Measurements from ENCODE around the gene IVNS1ABP. TPM values are rescaled to one million over a fixed set of nuclear protein-coding genes. Genes with fewer than 3 reads are reported as not detected.

Gene IVNS1ABP
- total RNA-seq, 1 experiment from 2014 or later = 72.4 TPM

- no TSS peak for BruUV-seq (replicated peaks)
- Mint-ChIP-seq H3K4me1 (ENCODE audit: low read depth, unreplicated experiment) (peaks cover 17% of the 10 kb centered on the region), H3K27ac (ENCODE audit: unreplicated experiment) (no peak overlapping the region), H3K27me3 (ENCODE audit: insufficient read depth, unreplicated experiment) (no peaks in the 10 kb centered on the region), H3K4me3 (ENCODE audit: unreplicated experiment) (no peak overlapping the region), H3K9me3 (ENCODE audit: unreplicated experiment) (no peaks in the 10 kb centered on the region), H3K36me3 (ENCODE audit: insufficient read depth, unreplicated experiment) (peaks cover 47% of the 10 kb centered on the region)
- Histone ChIP-seq H3K4me3 (ENCODE audit: low read depth, low read length) (no peak overlapping the region), H3K9me3 (no peaks in the 10 kb centered on the region), H3K36me3 (ENCODE audit: control insufficient read depth, insufficient read depth, low read length) (peaks cover 1% of the 10 kb centered on the region; the same call in 1 of the 2 replicates), H3K4me1 (peaks cover 16% of the 10 kb centered on the region; the same call in 1 of the 2 replicates), H3K27me3 (replicated peaks; ENCODE audit: control insufficient read depth, insufficient read depth, low read length) (no peaks in the 10 kb centered on the region)
- ChIA-PET CTCF (no interaction called here), POLR2A (no interaction called here)
- no peak for TF ChIP-seq CTCF (IDR thresholded peaks at IDR 0.05; ENCODE audit: insufficient read depth in 1 of 2, low read depth in 1 of 2, low read length in 1 of 2, severe bottlenecking in 1 of 2, unreplicated experiment in 1 of 2)
- DNase-seq = no peak
- intact Hi-C loops (cut with micrococcal nuclease; ENCODE audit: unreplicated experiment) = loop anchor here (10.0 kb wide), 1 partner anchor 108 kb away; no protein-coding TSS in a partner anchor
Measured at GRCh38 chr1:185312361-185313138, 4.5 kb downstream of the IVNS1ABP start.

GRCh38 chr1:185311589-185312225, 5.3 kb downstream of the IVNS1ABP start:
- H3K36me3 ChIP-seq (ENCODE audit: control insufficient read depth, insufficient read depth, low read length) = peaks cover 3% of the 10 kb centered on the region
- Mint-ChIP-seq H3K27ac (ENCODE audit: unreplicated experiment) (no peak overlapping the region), H3K36me3 (ENCODE audit: insufficient read depth, unreplicated experiment) (peaks cover 47% of the 10 kb centered on the region), H3K4me3 (ENCODE audit: unreplicated experiment) (no peak overlapping the region), H3K27me3 (ENCODE audit: insufficient read depth, unreplicated experiment) (no peaks in the 10 kb centered on the region), H3K4me1 (ENCODE audit: low read depth, unreplicated experiment) (peaks cover 17% of the 10 kb centered on the region), H3K9me3 (ENCODE audit: unreplicated experiment) (no peaks in the 10 kb centered on the region)
- no peak for TF ChIP-seq CTCF (IDR thresholded peaks at IDR 0.05; ENCODE audit: insufficient read depth in 1 of 2, low read depth in 1 of 2, low read length in 1 of 2, severe bottlenecking in 1 of 2, unreplicated experiment in 1 of 2)
- CTCF ChIA-PET = no interaction called here
- no TSS peak for BruUV-seq (replicated peaks)
- H3K4me3 ChIP-seq (ENCODE audit: low read depth, low read length) = no peak overlapping the region
- H3K9me3 ChIP-seq = no peaks in the 10 kb centered on the region
- POLR2A ChIA-PET = no interaction called here
- H3K27me3 ChIP-seq (replicated peaks; ENCODE audit: control insufficient read depth, insufficient read depth, low read length) = no peaks in the 10 kb centered on the region
- intact Hi-C loops (cut with micrococcal nuclease; ENCODE audit: unreplicated experiment) = loop anchor here (10.0 kb wide), 1 partner anchor 107 kb away; no protein-coding TSS in a partner anchor
- peaks cover 16% of the 10 kb centered on the region; the same call in 1 of the 2 replicates for H3K4me1 ChIP-seq
- no peak for DNase-seq

GRCh38 chr1:185309566-185309965, 7.5 kb downstream of the IVNS1ABP start:
- no peak overlapping the region for H3K4me3 Mint-ChIP-seq (ENCODE audit: unreplicated experiment)

More at GRCh38 chr1:185309566-185309965, 7.5 kb downstream of the IVNS1ABP start:
- Mint-ChIP-seq H3K36me3 (ENCODE audit: insufficient read depth, unreplicated experiment) (peaks cover 56% of the 10 kb centered on the region), H3K27me3 (ENCODE audit: insufficient read depth, unreplicated experiment) (no peaks in the 10 kb centered on the region), H3K4me1 (ENCODE audit: low read depth, unreplicated experiment) (peaks cover 13% of the 10 kb centered on the region), H3K9me3 (ENCODE audit: unreplicated experiment) (no peaks in the 10 kb centered on the region), H3K27ac (ENCODE audit: unreplicated experiment) (no peak overlapping the region)
- Histone ChIP-seq H3K4me1 (peaks cover 10% of the 10 kb centered on the region; the same call in 1 of the 2 replicates), H3K36me3 (ENCODE audit: control insufficient read depth, insufficient read depth, low read length) (peaks cover 3% of the 10 kb centered on the region), H3K27me3 (replicated peaks; ENCODE audit: control insufficient read depth, insufficient read depth, low read length) (no peaks in the 10 kb centered on the region), H3K4me3 (ENCODE audit: low read depth, low read length) (no peak overlapping the region), H3K9me3 (no peaks in the 10 kb centered on the region)
- CTCF ChIA-PET = no interaction called here
- BruUV-seq (replicated peaks) = no TSS peak
- no peak for DNase-seq
- no peak for TF ChIP-seq CTCF (IDR thresholded peaks at IDR 0.05; ENCODE audit: insufficient read depth in 1 of 2, low read depth in 1 of 2, low read length in 1 of 2, severe bottlenecking in 1 of 2, unreplicated experiment in 1 of 2)
- POLR2A ChIA-PET = no interaction called here
- intact Hi-C loops (cut with micrococcal nuclease; ENCODE audit: unreplicated experiment) = no loop called here

Data from Caco-2 (cell line).